PC-3 (cell line): Measurements from ENCODE around the gene ARHGEF7.

Experiments used
- EZH2phosphoT487 ChIP-seq: fragments of 300-600 bp; sonication (generic); IDR thresholded peaks from 2 replicates; pipeline ENCODE4 v1.6.1; 2018; ENCODE audit warnings: mild to moderate bottlenecking, antibody characterized with exemption, low read length, borderline replicate concordance
- TF ChIP-seq, protein P1 (sequence below): fragments of 300-600 bp; sonication (generic); conservative IDR thresholded peaks from 2 replicates; pipeline ENCODE4 v1.5.1; 2017; ENCODE audit warnings: antibody characterized with exemption, low read depth, mild to moderate bottlenecking, low read length

DNA sequence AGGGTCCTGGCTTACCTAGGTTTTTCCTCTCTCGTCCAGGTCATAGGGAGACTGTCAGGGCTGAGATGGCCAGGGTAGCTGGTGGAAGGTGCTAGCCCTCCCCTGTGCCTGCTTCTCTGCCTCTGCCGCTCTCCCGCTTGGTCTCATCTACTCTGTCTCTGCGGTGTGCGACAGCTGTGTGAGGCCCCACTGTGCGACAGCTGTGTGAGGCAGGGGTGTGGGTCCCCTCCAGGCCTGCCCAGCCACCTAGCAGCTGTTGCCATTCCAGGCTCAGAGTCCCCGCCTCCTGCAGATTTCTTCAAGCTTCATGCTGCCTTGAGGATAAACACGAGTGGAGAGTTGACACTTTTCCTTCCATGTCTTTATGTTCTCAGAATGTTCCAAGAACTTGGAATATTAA, 53.0 kb downstream of the ARHGEF7 start:
- TF ChIP-seq, protein P1, sequence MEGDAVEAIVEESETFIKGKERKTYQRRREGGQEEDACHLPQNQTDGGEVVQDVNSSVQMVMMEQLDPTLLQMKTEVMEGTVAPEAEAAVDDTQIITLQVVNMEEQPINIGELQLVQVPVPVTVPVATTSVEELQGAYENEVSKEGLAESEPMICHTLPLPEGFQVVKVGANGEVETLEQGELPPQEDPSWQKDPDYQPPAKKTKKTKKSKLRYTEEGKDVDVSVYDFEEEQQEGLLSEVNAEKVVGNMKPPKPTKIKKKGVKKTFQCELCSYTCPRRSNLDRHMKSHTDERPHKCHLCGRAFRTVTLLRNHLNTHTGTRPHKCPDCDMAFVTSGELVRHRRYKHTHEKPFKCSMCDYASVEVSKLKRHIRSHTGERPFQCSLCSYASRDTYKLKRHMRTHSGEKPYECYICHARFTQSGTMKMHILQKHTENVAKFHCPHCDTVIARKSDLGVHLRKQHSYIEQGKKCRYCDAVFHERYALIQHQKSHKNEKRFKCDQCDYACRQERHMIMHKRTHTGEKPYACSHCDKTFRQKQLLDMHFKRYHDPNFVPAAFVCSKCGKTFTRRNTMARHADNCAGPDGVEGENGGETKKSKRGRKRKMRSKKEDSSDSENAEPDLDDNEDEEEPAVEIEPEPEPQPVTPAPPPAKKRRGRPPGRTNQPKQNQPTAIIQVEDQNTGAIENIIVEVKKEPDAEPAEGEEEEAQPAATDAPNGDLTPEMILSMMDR: no peak
- no peak for TF ChIP-seq EZH2phosphoT487
